ENCODE results near the gene UFD1. TPM values are rescaled to one million over a fixed set of nuclear protein-coding genes. Genes with fewer than 3 reads are reported as not detected.
A peak's percentile ranks its signal among the peaks of the same experiment; 100 is the strongest.

UFD1 gene
- total and polyA plus RNA-seq, 9 of the 15 experiments (the other 6 are each of a cell fraction or from before 2014, with no cell fraction given) = 238 to 645 (median 363) TPM

- TF ChIP-seq ZBTB49 (CRISPR knock-in tag; IDR thresholded peaks at IDR 0.05; ENCODE audit: borderline replicate concordance) (no peak), SRSF7 (optimal IDR thresholded peaks at IDR 0.05; ENCODE audit: low read depth, low read length) (no peak), ELK3 (CRISPR knock-in tag; IDR thresholded peaks at IDR 0.05) (0 out of 2 replicates have a peak, but pooled peaks have one; percentile 47), SNRNP70 (optimal IDR thresholded peaks at IDR 0.05; ENCODE audit: low read depth, low read length) (no peak), SMARCA5 (IDR thresholded peaks at IDR 0.05) (0 out of 2 replicates have a peak, but pooled peaks have one; percentile 45), RBM39 (optimal IDR thresholded peaks at IDR 0.05; ENCODE audit: low read depth, low read length) (no peak), ZNF79 (CRISPR knock-in tag; IDR thresholded peaks at IDR 0.05; ENCODE audit: low read depth) (no peak), SP1 (CRISPR knock-in tag; IDR thresholded peaks at IDR 0.05) (no peak), ZNF311 (CRISPR knock-in tag; IDR thresholded peaks at IDR 0.05) (no peak), HNRNPH1 (optimal IDR thresholded peaks at IDR 0.05; ENCODE audit: low read depth, low read length) (no peak), KAT2B (IDR thresholded peaks at IDR 0.05; ENCODE audit: low read depth, low read length) (no peak), CHD1 (IDR thresholded peaks at IDR 0.05; ENCODE audit: low read length) (no peak), ZNF511 (CRISPR knock-in tag; IDR thresholded peaks at IDR 0.05) (no peak), ZNF282 (CRISPR knock-in tag; IDR thresholded peaks at IDR 0.05) (no peak), PPARD (CRISPR knock-in tag; IDR thresholded peaks at IDR 0.05) (no peak), ZNF324 (CRISPR knock-in tag; IDR thresholded peaks at IDR 0.05) (peak; percentile 44; the same call in 1 of the 2 replicates), HNRNPL (IDR thresholded peaks at IDR 0.05; ENCODE audit: low read depth, low read length) (no peak), ZNF232 (CRISPR knock-in tag; IDR thresholded peaks at IDR 0.05) (no peak), CLOCK (CRISPR knock-in tag; IDR thresholded peaks at IDR 0.05; ENCODE audit: borderline replicate concordance) (no peak), MTF1 (CRISPR knock-in tag; IDR thresholded peaks at IDR 0.05; ENCODE audit: borderline replicate concordance) (no peak), FOXM1 (IDR thresholded peaks at IDR 0.05; ENCODE audit: low read depth) (no peak), FOXM1 (CRISPR knock-in tag; IDR thresholded peaks at IDR 0.05; ENCODE audit: low read depth) (no peak), ZNF551 (CRISPR knock-in tag; IDR thresholded peaks at IDR 0.05) (no peak), KLF10 (CRISPR knock-in tag; IDR thresholded peaks at IDR 0.05) (no peak), TBL1XR1 (IDR thresholded peaks at IDR 0.05; ENCODE audit: low read length in 2 of 2) (peak in 1 of 2 experiments; percentile 2; a peak in 1 of 4 replicates)
Observed at GRCh38 chr22:19448076-19448607, 30.9 kb downstream of the UFD1 start (continued).
